ENCODE results near the gene SYNDIG1. TPM values are rescaled to one million over a fixed set of nuclear protein-coding genes. Genes with fewer than 3 reads are reported as not detected.
"Not testable (repeated sequence)": the region's sequence is repeated elsewhere in the genome, so short reads cannot be mapped to it uniquely, and the experiment has no call there.

SYNDIG1 gene
- total RNA-seq, 1 donor from 2014 or later = 2.6 TPM

GRCh38 chr20:24622856-24623255, 153.4 kb downstream of the SYNDIG1 start:
- Histone ChIP-seq H3K4me1 (ENCODE audit: control insufficient read depth in 3 of 3, insufficient read depth in 3 of 3, low read length in 3 of 3) (no peaks in the 10 kb centered on the region), H3K4me3 (ENCODE audit: low read length in 3 of 3) (no peak overlapping the region), H3K27ac (ENCODE audit: low read depth, low read length) (no peak overlapping the region), H3K9ac (ENCODE audit: low read depth in 1 of 3, low read length in 3 of 3) (no peak overlapping the region), H3K9me3 (ENCODE audit: control insufficient read depth in 3 of 3, low read length in 3 of 3) (no peaks in the 10 kb centered on the region), H3K27me3 (ENCODE audit: control insufficient read depth in 3 of 3, insufficient read depth in 3 of 3, low read length in 3 of 3) (no peaks in the 10 kb centered on the region), H3K36me3 (ENCODE audit: control insufficient read depth in 3 of 3, insufficient read depth in 3 of 3, low read length in 3 of 3) (no peaks in the 10 kb centered on the region)

- not testable (repeated sequence) for H3K27ac ChIP-seq (ENCODE audit: low read depth, low read length); H3K4me3 ChIP-seq (ENCODE audit: low read length in 3 of 3); H3K36me3 ChIP-seq (ENCODE audit: control insufficient read depth in 3 of 3, insufficient read depth in 3 of 3, low read length in 3 of 3); H3K27me3 ChIP-seq (ENCODE audit: control insufficient read depth in 3 of 3, insufficient read depth in 3 of 3, low read length in 3 of 3); H3K9ac ChIP-seq (ENCODE audit: low read depth in 1 of 3, low read length in 3 of 3); H3K9me3 ChIP-seq (ENCODE audit: control insufficient read depth in 3 of 3, low read length in 3 of 3); H3K4me1 ChIP-seq (ENCODE audit: control insufficient read depth in 3 of 3, insufficient read depth in 3 of 3, low read length in 3 of 3)
Observed at GRCh38 chr20:24626141-24626540, 156.7 kb downstream of the SYNDIG1 start.

GRCh38 chr20:24627291-24627690, 157.9 kb downstream of the SYNDIG1 start:
- no peak overlapping the region for H3K4me3 ChIP-seq (ENCODE audit: low read length in 3 of 3)

GRCh38 chr20:24627926-24628325, 158.5 kb downstream of the SYNDIG1 start:
- H3K4me3 ChIP-seq (ENCODE audit: low read length in 3 of 3) = no peak overlapping the region
- no peaks in the 10 kb centered on the region for H3K4me1 ChIP-seq (ENCODE audit: control insufficient read depth in 3 of 3, insufficient read depth in 3 of 3, low read length in 3 of 3)
- no peaks in the 10 kb centered on the region for H3K36me3 ChIP-seq (ENCODE audit: control insufficient read depth in 3 of 3, insufficient read depth in 3 of 3, low read length in 3 of 3)
- H3K27ac ChIP-seq (ENCODE audit: low read depth, low read length) = no peak overlapping the region
- no peaks in the 10 kb centered on the region for H3K27me3 ChIP-seq (ENCODE audit: control insufficient read depth in 3 of 3, insufficient read depth in 3 of 3, low read length in 3 of 3)
- H3K9ac ChIP-seq (ENCODE audit: low read depth in 1 of 3, low read length in 3 of 3) = no peak overlapping the region
- H3K9me3 ChIP-seq (ENCODE audit: control insufficient read depth in 3 of 3, low read length in 3 of 3) = no peaks in the 10 kb centered on the region

More at GRCh38 chr20:24627291-24627690, 157.9 kb downstream of the SYNDIG1 start:
- Histone ChIP-seq H3K27ac (ENCODE audit: low read depth, low read length) (no peak overlapping the region), H3K27me3 (ENCODE audit: control insufficient read depth in 3 of 3, insufficient read depth in 3 of 3, low read length in 3 of 3) (no peaks in the 10 kb centered on the region), H3K36me3 (ENCODE audit: control insufficient read depth in 3 of 3, insufficient read depth in 3 of 3, low read length in 3 of 3) (no peaks in the 10 kb centered on the region), H3K9me3 (ENCODE audit: control insufficient read depth in 3 of 3, low read length in 3 of 3) (no peaks in the 10 kb centered on the region), H3K4me1 (ENCODE audit: control insufficient read depth in 3 of 3, insufficient read depth in 3 of 3, low read length in 3 of 3) (no peaks in the 10 kb centered on the region), H3K9ac (ENCODE audit: low read depth in 1 of 3, low read length in 3 of 3) (no peak overlapping the region)

GRCh38 chr20:24628985-24629384, 159.6 kb downstream of the SYNDIG1 start:
- Histone ChIP-seq H3K4me3 (ENCODE audit: low read length in 3 of 3) (no peak overlapping the region), H3K36me3 (ENCODE audit: control insufficient read depth in 3 of 3, insufficient read depth in 3 of 3, low read length in 3 of 3) (no peaks in the 10 kb centered on the region), H3K4me1 (ENCODE audit: control insufficient read depth in 3 of 3, insufficient read depth in 3 of 3, low read length in 3 of 3) (no peaks in the 10 kb centered on the region), H3K27me3 (ENCODE audit: control insufficient read depth in 3 of 3, insufficient read depth in 3 of 3, low read length in 3 of 3) (no peaks in the 10 kb centered on the region), H3K9me3 (ENCODE audit: control insufficient read depth in 3 of 3, low read length in 3 of 3) (no peaks in the 10 kb centered on the region), H3K27ac (ENCODE audit: low read depth, low read length) (no peak overlapping the region), H3K9ac (ENCODE audit: low read depth in 1 of 3, low read length in 3 of 3) (no peak overlapping the region)

GRCh38 chr20:24629668-24630067, 160.2 kb downstream of the SYNDIG1 start:
- Histone ChIP-seq H3K27me3 (ENCODE audit: control insufficient read depth in 3 of 3, insufficient read depth in 3 of 3, low read length in 3 of 3) (no peaks in the 10 kb centered on the region), H3K4me3 (ENCODE audit: low read length in 3 of 3) (no peak overlapping the region), H3K36me3 (ENCODE audit: control insufficient read depth in 3 of 3, insufficient read depth in 3 of 3, low read length in 3 of 3) (no peaks in the 10 kb centered on the region), H3K27ac (ENCODE audit: low read depth, low read length) (no peak overlapping the region), H3K9me3 (ENCODE audit: control insufficient read depth in 3 of 3, low read length in 3 of 3) (no peaks in the 10 kb centered on the region), H3K9ac (ENCODE audit: low read depth in 1 of 3, low read length in 3 of 3) (no peak overlapping the region), H3K4me1 (ENCODE audit: control insufficient read depth in 3 of 3, insufficient read depth in 3 of 3, low read length in 3 of 3) (peaks cover 0 to 2% (median 0%) of the 10 kb centered on the region in 3 donors)

- peaks cover 0 to 5% (median 0%) of the 10 kb centered on the region in 3 donors for H3K4me1 ChIP-seq (ENCODE audit: control insufficient read depth in 3 of 3, insufficient read depth in 3 of 3, low read length in 3 of 3)
- H3K4me3 ChIP-seq (ENCODE audit: low read length in 3 of 3) = no peak overlapping the region
- no peaks in the 10 kb centered on the region for H3K27me3 ChIP-seq (ENCODE audit: control insufficient read depth in 3 of 3, insufficient read depth in 3 of 3, low read length in 3 of 3)
- no peak overlapping the region for H3K9ac ChIP-seq (ENCODE audit: low read depth in 1 of 3, low read length in 3 of 3)
- H3K36me3 ChIP-seq (ENCODE audit: control insufficient read depth in 3 of 3, insufficient read depth in 3 of 3, low read length in 3 of 3) = no peaks in the 10 kb centered on the region
- no peaks in the 10 kb centered on the region for H3K9me3 ChIP-seq (ENCODE audit: control insufficient read depth in 3 of 3, low read length in 3 of 3)
- H3K27ac ChIP-seq (ENCODE audit: low read depth, low read length) = no peak overlapping the region
Observed at GRCh38 chr20:24630486-24631172, 161.2 kb downstream of the SYNDIG1 start.

- H3K27ac ChIP-seq (ENCODE audit: low read depth, low read length) = no peak overlapping the region
- no peak overlapping the region for H3K4me3 ChIP-seq (ENCODE audit: low read length in 3 of 3)
- H3K36me3 ChIP-seq (ENCODE audit: control insufficient read depth in 3 of 3, insufficient read depth in 3 of 3, low read length in 3 of 3) = no peaks in the 10 kb centered on the region
- no peaks in the 10 kb centered on the region for H3K9me3 ChIP-seq (ENCODE audit: control insufficient read depth in 3 of 3, low read length in 3 of 3)
- peaks cover 0 to 5% (median 0%) of the 10 kb centered on the region in 3 donors for H3K4me1 ChIP-seq (ENCODE audit: control insufficient read depth in 3 of 3, insufficient read depth in 3 of 3, low read length in 3 of 3)
- no peak overlapping the region for H3K9ac ChIP-seq (ENCODE audit: low read depth in 1 of 3, low read length in 3 of 3)
- no peaks in the 10 kb centered on the region for H3K27me3 ChIP-seq (ENCODE audit: control insufficient read depth in 3 of 3, insufficient read depth in 3 of 3, low read length in 3 of 3)
Observed at GRCh38 chr20:24631173-24631505, 161.7 kb downstream of the SYNDIG1 start.

- Histone ChIP-seq H3K4me3 (ENCODE audit: low read length in 3 of 3) (no peak overlapping the region), H3K36me3 (ENCODE audit: control insufficient read depth in 3 of 3, insufficient read depth in 3 of 3, low read length in 3 of 3) (no peaks in the 10 kb centered on the region), H3K27ac (ENCODE audit: low read depth, low read length) (no peak overlapping the region), H3K9ac (ENCODE audit: low read depth in 1 of 3, low read length in 3 of 3) (no peak overlapping the region), H3K4me1 (ENCODE audit: control insufficient read depth in 3 of 3, insufficient read depth in 3 of 3, low read length in 3 of 3) (peaks cover 0 to 5% (median 0%) of the 10 kb centered on the region in 3 donors), H3K9me3 (ENCODE audit: control insufficient read depth in 3 of 3, low read length in 3 of 3) (no peaks in the 10 kb centered on the region), H3K27me3 (ENCODE audit: control insufficient read depth in 3 of 3, insufficient read depth in 3 of 3, low read length in 3 of 3) (no peaks in the 10 kb centered on the region)
Observed at GRCh38 chr20:24632581-24632980, 163.2 kb downstream of the SYNDIG1 start.

- no peak overlapping the region for H3K4me3 ChIP-seq (ENCODE audit: low read length in 3 of 3)
- H3K27me3 ChIP-seq (ENCODE audit: control insufficient read depth in 3 of 3, insufficient read depth in 3 of 3, low read length in 3 of 3) = no peaks in the 10 kb centered on the region
- H3K36me3 ChIP-seq (ENCODE audit: control insufficient read depth in 3 of 3, insufficient read depth in 3 of 3, low read length in 3 of 3) = no peaks in the 10 kb centered on the region
- H3K4me1 ChIP-seq (ENCODE audit: control insufficient read depth in 3 of 3, insufficient read depth in 3 of 3, low read length in 3 of 3) = peaks cover 0 to 5% (median 0%) of the 10 kb centered on the region in 3 donors
- no peak overlapping the region for H3K9ac ChIP-seq (ENCODE audit: low read depth in 1 of 3, low read length in 3 of 3)
- no peaks in the 10 kb centered on the region for H3K9me3 ChIP-seq (ENCODE audit: control insufficient read depth in 3 of 3, low read length in 3 of 3)
- H3K27ac ChIP-seq (ENCODE audit: low read depth, low read length) = no peak overlapping the region
Observed at GRCh38 chr20:24633026-24633425, 163.6 kb downstream of the SYNDIG1 start.

Data from skeletal muscle tissue (tissue), 4 donors.